ENCODE measurements around the gene CACNA1E.

DNA sequence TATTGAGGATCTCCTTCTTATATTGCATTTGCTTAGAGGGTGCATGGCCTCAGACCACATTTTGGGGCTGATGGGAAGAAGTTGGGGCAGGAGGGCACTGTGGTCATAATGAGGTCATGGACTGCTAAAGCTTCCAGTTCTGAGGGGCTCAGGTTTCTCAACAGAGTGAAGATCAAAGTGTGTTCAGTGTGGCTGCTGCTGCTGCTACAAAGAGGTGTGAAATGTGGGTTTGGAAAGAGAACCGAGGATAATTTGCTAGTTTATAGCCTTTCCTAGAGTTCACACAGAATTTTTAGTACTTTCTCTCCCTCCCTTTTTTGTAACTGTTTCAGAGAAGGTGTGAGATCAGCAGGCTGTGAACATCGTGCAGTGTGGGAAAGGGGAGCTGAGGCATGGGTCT lies 73.3 kb downstream of the CACNA1E start:
- TF ChIP-seq, protein P1, sequence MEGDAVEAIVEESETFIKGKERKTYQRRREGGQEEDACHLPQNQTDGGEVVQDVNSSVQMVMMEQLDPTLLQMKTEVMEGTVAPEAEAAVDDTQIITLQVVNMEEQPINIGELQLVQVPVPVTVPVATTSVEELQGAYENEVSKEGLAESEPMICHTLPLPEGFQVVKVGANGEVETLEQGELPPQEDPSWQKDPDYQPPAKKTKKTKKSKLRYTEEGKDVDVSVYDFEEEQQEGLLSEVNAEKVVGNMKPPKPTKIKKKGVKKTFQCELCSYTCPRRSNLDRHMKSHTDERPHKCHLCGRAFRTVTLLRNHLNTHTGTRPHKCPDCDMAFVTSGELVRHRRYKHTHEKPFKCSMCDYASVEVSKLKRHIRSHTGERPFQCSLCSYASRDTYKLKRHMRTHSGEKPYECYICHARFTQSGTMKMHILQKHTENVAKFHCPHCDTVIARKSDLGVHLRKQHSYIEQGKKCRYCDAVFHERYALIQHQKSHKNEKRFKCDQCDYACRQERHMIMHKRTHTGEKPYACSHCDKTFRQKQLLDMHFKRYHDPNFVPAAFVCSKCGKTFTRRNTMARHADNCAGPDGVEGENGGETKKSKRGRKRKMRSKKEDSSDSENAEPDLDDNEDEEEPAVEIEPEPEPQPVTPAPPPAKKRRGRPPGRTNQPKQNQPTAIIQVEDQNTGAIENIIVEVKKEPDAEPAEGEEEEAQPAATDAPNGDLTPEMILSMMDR (conservative IDR thresholded peaks at IDR 0.05; ENCODE audit: low read depth, low read length), result no peak
- TF ChIP-seq NFE2L2 (IDR thresholded peaks at IDR 0.05; ENCODE audit: low read depth, low read length) (no peak), POLR2A (IDR thresholded peaks at IDR 0.05; ENCODE audit: low read depth, low read length) (no peak), MXI1 (IDR thresholded peaks at IDR 0.05; ENCODE audit: borderline replicate concordance, low read depth, low read length) (no peak), CEBPB (IDR thresholded peaks at IDR 0.05; ENCODE audit: low read depth, low read length) (no peak), CHD1 (IDR thresholded peaks at IDR 0.05; ENCODE audit: low read depth, low read length) (no peak), RAD21 (IDR thresholded peaks at IDR 0.05; ENCODE audit: low read length) (no peak), FOS (IDR thresholded peaks at IDR 0.05; ENCODE audit: low read depth, low read length) (no peak), RCOR1 (IDR thresholded peaks at IDR 0.05; ENCODE audit: insufficient replicate concordance, low read length) (no peak), MAFK (IDR thresholded peaks at IDR 0.05; ENCODE audit: low read depth, low read length) (no peak)
- TF ChIP-seq, protein P2, sequence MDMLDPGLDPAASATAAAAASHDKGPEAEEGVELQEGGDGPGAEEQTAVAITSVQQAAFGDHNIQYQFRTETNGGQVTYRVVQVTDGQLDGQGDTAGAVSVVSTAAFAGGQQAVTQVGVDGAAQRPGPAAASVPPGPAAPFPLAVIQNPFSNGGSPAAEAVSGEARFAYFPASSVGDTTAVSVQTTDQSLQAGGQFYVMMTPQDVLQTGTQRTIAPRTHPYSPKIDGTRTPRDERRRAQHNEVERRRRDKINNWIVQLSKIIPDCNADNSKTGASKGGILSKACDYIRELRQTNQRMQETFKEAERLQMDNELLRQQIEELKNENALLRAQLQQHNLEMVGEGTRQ (IDR thresholded peaks at IDR 0.05; ENCODE audit: low read depth, low read length), result no peak

All from IMR-90 (cell line).